ENCODE results near the gene IFNG. TPM values are rescaled to one million over a fixed set of nuclear protein-coding genes. Genes with fewer than 3 reads are reported as not detected.

Gene IFNG
- total RNA-seq, 1 experiment from 2014 or later, result not detected

GRCh38 chr12:68137335-68137830 is 22.2 kb downstream of the IFNG start:
- no peak overlapping the region for H3K4me3 ChIP-seq
- no peaks in the 10 kb centered on the region for H3K9me3 ChIP-seq
- no peaks in the 10 kb centered on the region for H3K27me3 ChIP-seq
- DNase-seq, result no peak
- no peaks in the 10 kb centered on the region for H3K36me3 ChIP-seq

- DNase-seq, result no peak
- Histone ChIP-seq H3K36me3 (no peaks in the 10 kb centered on the region), H3K9me3 (0 out of 2 replicates have a peak, but pooled peaks cover 2% of the 10 kb centered on the region), H3K4me3 (no peak overlapping the region), H3K27me3 (no peaks in the 10 kb centered on the region)
Observed at GRCh38 chr12:68135520-68135919, 24.0 kb downstream of the IFNG start.

- no peaks in the 10 kb centered on the region for H3K27me3 ChIP-seq
- H3K9me3 ChIP-seq, result peaks cover 9% of the 10 kb centered on the region
- H3K4me3 ChIP-seq, result no peak overlapping the region
- H3K36me3 ChIP-seq, result no peaks in the 10 kb centered on the region
- no peak for DNase-seq
Observed at GRCh38 chr12:68131867-68132414, 27.6 kb downstream of the IFNG start.

GRCh38 chr12:68129979-68130378 is 29.6 kb downstream of the IFNG start:
- Histone ChIP-seq H3K36me3 (no peaks in the 10 kb centered on the region), H3K9me3 (peaks cover 9% of the 10 kb centered on the region), H3K27me3 (no peaks in the 10 kb centered on the region), H3K4me3 (no peak overlapping the region)
- DNase-seq, result no peak

- Histone ChIP-seq H3K27me3 (no peaks in the 10 kb centered on the region), H3K9me3 (no peaks in the 10 kb centered on the region), H3K36me3 (no peaks in the 10 kb centered on the region), H3K4me3 (no peak overlapping the region)
- no peak for DNase-seq
Observed at GRCh38 chr12:68122236-68122920, 37.2 kb downstream of the IFNG start.

- Histone ChIP-seq H3K36me3 (no peaks in the 10 kb centered on the region), H3K4me3 (no peak overlapping the region), H3K27me3 (no peaks in the 10 kb centered on the region), H3K9me3 (no peaks in the 10 kb centered on the region)
- no peak for DNase-seq
Observed at GRCh38 chr12:68121143-68121542, 38.4 kb downstream of the IFNG start.

GRCh38 chr12:68119724-68120211 is 39.8 kb downstream of the IFNG start:
- H3K27me3 ChIP-seq, result no peaks in the 10 kb centered on the region
- no peak overlapping the region for H3K4me3 ChIP-seq
- no peaks in the 10 kb centered on the region for H3K9me3 ChIP-seq
- DNase-seq, result no peak
- H3K36me3 ChIP-seq, result no peaks in the 10 kb centered on the region

GRCh38 chr12:68119250-68119649 is 40.3 kb downstream of the IFNG start:
- DNase-seq, result no peak
- Histone ChIP-seq H3K9me3 (no peaks in the 10 kb centered on the region), H3K36me3 (no peaks in the 10 kb centered on the region), H3K27me3 (no peaks in the 10 kb centered on the region), H3K4me3 (no peak overlapping the region)

GRCh38 chr12:68118096-68118755 is 41.3 kb downstream of the IFNG start:
- no peak overlapping the region for H3K4me3 ChIP-seq
- no peaks in the 10 kb centered on the region for H3K27me3 ChIP-seq
- no peaks in the 10 kb centered on the region for H3K9me3 ChIP-seq
- H3K36me3 ChIP-seq, result no peaks in the 10 kb centered on the region
- no peak for DNase-seq

- Histone ChIP-seq H3K27me3 (no peaks in the 10 kb centered on the region), H3K36me3 (no peaks in the 10 kb centered on the region), H3K9me3 (no peaks in the 10 kb centered on the region), H3K4me3 (no peak overlapping the region)
- DNase-seq, result no peak
Observed at GRCh38 chr12:68117661-68118060, 41.9 kb downstream of the IFNG start.

GRCh38 chr12:68115281-68115680 is 44.3 kb downstream of the IFNG start:
- no peaks in the 10 kb centered on the region for H3K27me3 ChIP-seq
- no peak for DNase-seq
- H3K4me3 ChIP-seq, result no peak overlapping the region
- no peaks in the 10 kb centered on the region for H3K36me3 ChIP-seq
- H3K9me3 ChIP-seq, result no peaks in the 10 kb centered on the region

- no peak for DNase-seq
- Histone ChIP-seq H3K36me3 (no peaks in the 10 kb centered on the region), H3K9me3 (no peaks in the 10 kb centered on the region), H3K27me3 (no peaks in the 10 kb centered on the region), H3K4me3 (no peak overlapping the region)
Observed at GRCh38 chr12:68114606-68115005, 44.9 kb downstream of the IFNG start.

GRCh38 chr12:68113644-68114043 is 45.9 kb downstream of the IFNG start:
- no peaks in the 10 kb centered on the region for H3K36me3 ChIP-seq
- H3K9me3 ChIP-seq, result no peaks in the 10 kb centered on the region
- no peak for DNase-seq

GRCh38 chr12:68111995-68112394 is 47.5 kb downstream of the IFNG start:
- Histone ChIP-seq H3K36me3 (no peaks in the 10 kb centered on the region), H3K27me3 (no peaks in the 10 kb centered on the region), H3K9me3 (no peaks in the 10 kb centered on the region), H3K4me3 (no peak overlapping the region)
- DNase-seq, result no peak

More at GRCh38 chr12:68113644-68114043, 45.9 kb downstream of the IFNG start:
- Histone ChIP-seq H3K4me3 (no peak overlapping the region), H3K27me3 (no peaks in the 10 kb centered on the region)

GRCh38 chr12:68109444-68110217 is 49.9 kb downstream of the IFNG start:
- no peak for DNase-seq
- Histone ChIP-seq H3K27me3 (no peaks in the 10 kb centered on the region), H3K36me3 (no peaks in the 10 kb centered on the region), H3K4me3 (no peak overlapping the region), H3K9me3 (no peaks in the 10 kb centered on the region)

- H3K9me3 ChIP-seq, result no peaks in the 10 kb centered on the region
Observed at GRCh38 chr12:68109001-68109400, 50.5 kb downstream of the IFNG start.

GRCh38 chr12:68106660-68107059 is 52.9 kb downstream of the IFNG start:
- H3K27me3 ChIP-seq, result no peaks in the 10 kb centered on the region
- H3K4me3 ChIP-seq, result no peak overlapping the region
- H3K36me3 ChIP-seq, result no peaks in the 10 kb centered on the region
- DNase-seq, result no peak
- H3K9me3 ChIP-seq, result no peaks in the 10 kb centered on the region

More at GRCh38 chr12:68109001-68109400, 50.5 kb downstream of the IFNG start:
- DNase-seq, result no peak
- Histone ChIP-seq H3K27me3 (no peaks in the 10 kb centered on the region), H3K4me3 (no peak overlapping the region), H3K36me3 (no peaks in the 10 kb centered on the region)

Data from MG63 (cell line).